ENCODE measurements around the gene SERPINA5.

Gene SERPINA5

DNA sequence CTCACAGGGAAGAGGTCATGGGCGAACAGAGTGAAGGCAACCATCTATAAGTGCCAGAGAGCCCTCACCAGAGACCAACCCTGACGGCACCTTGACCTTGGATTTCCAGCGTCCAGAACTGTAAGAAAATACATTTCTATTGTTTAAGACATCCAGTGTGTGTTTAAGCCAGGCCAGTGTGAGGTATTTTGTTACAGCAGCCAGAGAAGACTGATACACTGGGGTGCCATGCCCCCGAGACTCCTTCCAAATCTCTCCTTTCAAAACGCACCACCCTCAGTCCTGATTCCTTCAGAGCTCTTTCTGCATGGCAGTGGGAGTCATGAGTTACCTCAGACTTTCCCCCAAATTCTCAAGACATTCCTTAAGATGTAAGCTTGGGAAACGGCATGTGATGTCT is 2.5 kb upstream of the SERPINA5 start:
- no peak for DNase-seq (ENCODE audit: extremely low read depth, low read depth)
- TF ChIP-seq, protein P1, sequence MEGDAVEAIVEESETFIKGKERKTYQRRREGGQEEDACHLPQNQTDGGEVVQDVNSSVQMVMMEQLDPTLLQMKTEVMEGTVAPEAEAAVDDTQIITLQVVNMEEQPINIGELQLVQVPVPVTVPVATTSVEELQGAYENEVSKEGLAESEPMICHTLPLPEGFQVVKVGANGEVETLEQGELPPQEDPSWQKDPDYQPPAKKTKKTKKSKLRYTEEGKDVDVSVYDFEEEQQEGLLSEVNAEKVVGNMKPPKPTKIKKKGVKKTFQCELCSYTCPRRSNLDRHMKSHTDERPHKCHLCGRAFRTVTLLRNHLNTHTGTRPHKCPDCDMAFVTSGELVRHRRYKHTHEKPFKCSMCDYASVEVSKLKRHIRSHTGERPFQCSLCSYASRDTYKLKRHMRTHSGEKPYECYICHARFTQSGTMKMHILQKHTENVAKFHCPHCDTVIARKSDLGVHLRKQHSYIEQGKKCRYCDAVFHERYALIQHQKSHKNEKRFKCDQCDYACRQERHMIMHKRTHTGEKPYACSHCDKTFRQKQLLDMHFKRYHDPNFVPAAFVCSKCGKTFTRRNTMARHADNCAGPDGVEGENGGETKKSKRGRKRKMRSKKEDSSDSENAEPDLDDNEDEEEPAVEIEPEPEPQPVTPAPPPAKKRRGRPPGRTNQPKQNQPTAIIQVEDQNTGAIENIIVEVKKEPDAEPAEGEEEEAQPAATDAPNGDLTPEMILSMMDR (IDR thresholded peaks at IDR 0.05; ENCODE audit: low read depth, low read length) = no peak

DNA sequence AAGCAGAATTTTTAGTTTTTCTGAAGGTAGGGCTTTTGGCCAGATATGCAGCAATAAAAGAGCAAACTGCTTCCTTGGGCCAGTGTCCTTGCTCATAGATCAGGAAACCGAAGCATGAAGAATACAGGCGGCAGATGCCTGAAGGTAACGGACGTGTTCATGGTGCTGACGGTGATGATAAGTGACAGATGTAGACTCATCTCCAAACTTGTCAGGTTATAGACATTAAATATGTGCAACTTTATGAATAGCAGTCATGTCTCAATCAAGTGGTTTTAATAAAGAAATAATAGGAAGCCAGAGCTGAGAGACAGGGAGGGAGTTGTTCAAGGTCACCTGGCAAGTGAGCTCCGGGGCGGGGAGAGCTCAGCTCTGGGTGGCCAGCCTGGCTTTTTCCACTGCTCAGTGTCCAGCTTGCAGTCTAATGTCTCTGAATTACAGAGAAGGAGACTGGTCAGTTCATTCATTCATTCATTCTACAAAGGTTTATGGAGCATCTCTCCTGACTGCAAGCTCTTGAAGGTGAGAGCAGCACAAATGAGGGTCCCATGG is 1.0 kb downstream of the SERPINA5 start:
- TF ChIP-seq, protein P1 (IDR thresholded peaks at IDR 0.05; ENCODE audit: low read depth, low read length) = no peak
- DNase-seq (ENCODE audit: extremely low read depth, low read depth) = no peak

- DNase-seq (ENCODE audit: extremely low read depth, low read depth) = no peak
- TF ChIP-seq, protein P1 (IDR thresholded peaks at IDR 0.05; ENCODE audit: low read depth, low read length) = no peak
Measured at GRCh38 chr14:94582851-94583250, 1.6 kb downstream of the SERPINA5 start.

- TF ChIP-seq, protein P1 (IDR thresholded peaks at IDR 0.05; ENCODE audit: low read depth, low read length) = no peak
- no peak for DNase-seq (ENCODE audit: extremely low read depth, low read depth)
Measured at GRCh38 chr14:94583557-94583956, 2.3 kb downstream of the SERPINA5 start.

- no peak for DNase-seq (ENCODE audit: extremely low read depth, low read depth)
- TF ChIP-seq, protein P1 (IDR thresholded peaks at IDR 0.05; ENCODE audit: low read depth, low read length) = no peak
Measured at GRCh38 chr14:94584591-94585280, 3.5 kb downstream of the SERPINA5 start.

- no peak for DNase-seq (ENCODE audit: extremely low read depth, low read depth)
- TF ChIP-seq, protein P1 (IDR thresholded peaks at IDR 0.05; ENCODE audit: low read depth, low read length) = no peak
Measured at GRCh38 chr14:94586635-94587034, 5.4 kb downstream of the SERPINA5 start.

- TF ChIP-seq, protein P1 (IDR thresholded peaks at IDR 0.05; ENCODE audit: low read depth, low read length) = no peak
- no peak for DNase-seq (ENCODE audit: extremely low read depth, low read depth)
Measured at GRCh38 chr14:94588311-94588710, 7.1 kb downstream of the SERPINA5 start.
